ENCODE data around the gene EIF5B. TPM values are rescaled to one million over a fixed set of nuclear protein-coding genes. Genes with fewer than 3 reads are reported as not detected.

Gene EIF5B
- total RNA-seq, 1 experiment from 2014 or later: 49.0 TPM

DNA sequence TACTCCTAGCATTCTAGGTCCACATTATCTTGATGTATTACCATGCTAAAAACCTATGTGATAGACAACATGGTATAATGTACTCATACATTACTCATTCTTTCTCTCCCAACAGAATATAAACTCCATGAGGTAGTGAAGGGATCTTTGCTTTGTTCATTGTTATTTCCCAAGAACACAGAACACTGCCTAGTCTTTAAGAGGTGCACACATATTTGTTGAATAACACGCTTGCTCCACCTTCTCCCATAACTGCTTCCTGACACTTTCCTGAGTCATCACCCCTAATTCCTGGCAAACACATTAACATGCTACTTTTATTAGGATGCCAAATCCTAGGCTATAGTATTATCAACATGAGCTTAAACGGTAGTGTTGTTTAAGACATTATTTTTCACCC lies 111.4 kb downstream of the EIF5B start:
- BruUV-seq (replicated peaks): no TSS peak
- Histone ChIP-seq H3K36me3 (ENCODE audit: control insufficient read depth, insufficient read depth, low read length) (peaks cover 5% of the 10 kb centered on the region; the same call in 1 of the 2 replicates), H3K27ac (ENCODE audit: low read length) (no peak overlapping the region), H3K27me3 (ENCODE audit: control insufficient read depth, insufficient read depth, low read length) (no peaks in the 10 kb centered on the region), H3K4me1 (ENCODE audit: control insufficient read depth, insufficient read depth, low read length) (no peaks in the 10 kb centered on the region), H3K4me3 (ENCODE audit: low read depth in 2 of 2, low read length in 2 of 2) (no peak overlapping the region), H3K9me3 (ENCODE audit: control insufficient read depth, insufficient read depth, low read depth, low read length) (no peaks in the 10 kb centered on the region)
- TF ChIP-seq POLR2AphosphoS5 (IDR thresholded peaks at IDR 0.05; ENCODE audit: low read depth, low read length): no peak
- TF ChIP-seq CTCF (IDR thresholded peaks at IDR 0.05): no peak
- no peak for TF ChIP-seq SIN3A (IDR thresholded peaks at IDR 0.05; ENCODE audit: borderline replicate concordance, insufficient read depth, low read depth, low read length)
- TF ChIP-seq, protein P1, sequence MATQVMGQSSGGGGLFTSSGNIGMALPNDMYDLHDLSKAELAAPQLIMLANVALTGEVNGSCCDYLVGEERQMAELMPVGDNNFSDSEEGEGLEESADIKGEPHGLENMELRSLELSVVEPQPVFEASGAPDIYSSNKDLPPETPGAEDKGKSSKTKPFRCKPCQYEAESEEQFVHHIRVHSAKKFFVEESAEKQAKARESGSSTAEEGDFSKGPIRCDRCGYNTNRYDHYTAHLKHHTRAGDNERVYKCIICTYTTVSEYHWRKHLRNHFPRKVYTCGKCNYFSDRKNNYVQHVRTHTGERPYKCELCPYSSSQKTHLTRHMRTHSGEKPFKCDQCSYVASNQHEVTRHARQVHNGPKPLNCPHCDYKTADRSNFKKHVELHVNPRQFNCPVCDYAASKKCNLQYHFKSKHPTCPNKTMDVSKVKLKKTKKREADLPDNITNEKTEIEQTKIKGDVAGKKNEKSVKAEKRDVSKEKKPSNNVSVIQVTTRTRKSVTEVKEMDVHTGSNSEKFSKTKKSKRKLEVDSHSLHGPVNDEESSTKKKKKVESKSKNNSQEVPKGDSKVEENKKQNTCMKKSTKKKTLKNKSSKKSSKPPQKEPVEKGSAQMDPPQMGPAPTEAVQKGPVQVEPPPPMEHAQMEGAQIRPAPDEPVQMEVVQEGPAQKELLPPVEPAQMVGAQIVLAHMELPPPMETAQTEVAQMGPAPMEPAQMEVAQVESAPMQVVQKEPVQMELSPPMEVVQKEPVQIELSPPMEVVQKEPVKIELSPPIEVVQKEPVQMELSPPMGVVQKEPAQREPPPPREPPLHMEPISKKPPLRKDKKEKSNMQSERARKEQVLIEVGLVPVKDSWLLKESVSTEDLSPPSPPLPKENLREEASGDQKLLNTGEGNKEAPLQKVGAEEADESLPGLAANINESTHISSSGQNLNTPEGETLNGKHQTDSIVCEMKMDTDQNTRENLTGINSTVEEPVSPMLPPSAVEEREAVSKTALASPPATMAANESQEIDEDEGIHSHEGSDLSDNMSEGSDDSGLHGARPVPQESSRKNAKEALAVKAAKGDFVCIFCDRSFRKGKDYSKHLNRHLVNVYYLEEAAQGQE (IDR thresholded peaks at IDR 0.05; ENCODE audit: insufficient read depth in 1 of 2, low read depth in 2 of 2, low read length in 1 of 2): no peak
- TF ChIP-seq TCF7L2 (IDR thresholded peaks at IDR 0.05; ENCODE audit: low read depth, low read length): no peak
- intact Hi-C loops (cut with micrococcal nuclease; ENCODE audit: unreplicated experiment): no loop called here
- DNase-seq (ENCODE audit: low read depth, low spot score) (no peak), ATAC-seq (no peak)
- ChIA-PET CTCF (no interaction called here), POLR2A (no interaction called here)
- in situ Hi-C loops (cut with HindIII; ENCODE audit: low pct_unique_long_range_greater_than_20kb, low sequenced_read_pairs): no loop called here

DNA sequence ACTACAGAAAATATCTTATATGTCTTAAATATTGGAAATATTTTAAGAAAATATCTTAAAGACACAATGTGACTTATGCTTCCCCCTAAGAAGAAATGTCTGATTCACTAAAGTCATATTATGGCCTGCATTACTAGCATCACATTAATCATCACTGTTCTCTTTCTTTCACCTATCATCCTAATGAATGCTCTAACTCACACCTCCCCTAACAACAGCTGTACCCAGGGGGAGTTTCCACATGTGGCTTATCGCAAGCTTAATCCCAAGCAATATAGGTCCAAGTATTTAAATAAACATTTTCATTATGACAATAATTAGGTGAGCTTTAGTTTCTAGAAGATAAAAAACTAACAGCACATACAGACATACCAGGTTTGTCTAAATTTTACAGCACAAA lies 113.0 kb downstream of the EIF5B start:
- Histone ChIP-seq H3K36me3 (ENCODE audit: control insufficient read depth, insufficient read depth, low read length) (peaks cover 6% of the 10 kb centered on the region; the same call in 1 of the 2 replicates), H3K27ac (ENCODE audit: low read length) (no peak overlapping the region), H3K9me3 (ENCODE audit: control insufficient read depth, insufficient read depth, low read depth, low read length) (no peaks in the 10 kb centered on the region), H3K4me1 (ENCODE audit: control insufficient read depth, insufficient read depth, low read length) (peaks cover 6% of the 10 kb centered on the region; the same call in 1 of the 2 replicates), H3K27me3 (ENCODE audit: control insufficient read depth, insufficient read depth, low read length) (no peaks in the 10 kb centered on the region), H3K4me3 (ENCODE audit: low read depth in 2 of 2, low read length in 2 of 2) (no peak overlapping the region)
- in situ Hi-C loops (cut with HindIII; ENCODE audit: low pct_unique_long_range_greater_than_20kb, low sequenced_read_pairs): no loop called here
- BruUV-seq (replicated peaks): no TSS peak
- TF ChIP-seq, protein P1 (IDR thresholded peaks at IDR 0.05; ENCODE audit: insufficient read depth in 1 of 2, low read depth in 2 of 2, low read length in 1 of 2): no peak
- TF ChIP-seq SIN3A (IDR thresholded peaks at IDR 0.05; ENCODE audit: borderline replicate concordance, insufficient read depth, low read depth, low read length) (no peak), POLR2AphosphoS5 (IDR thresholded peaks at IDR 0.05; ENCODE audit: low read depth, low read length) (no peak), CTCF (IDR thresholded peaks at IDR 0.05) (no peak), TCF7L2 (IDR thresholded peaks at IDR 0.05; ENCODE audit: low read depth, low read length) (no peak)
- intact Hi-C loops (cut with micrococcal nuclease; ENCODE audit: unreplicated experiment): no loop called here
- ATAC-seq (no peak), DNase-seq (ENCODE audit: low read depth, low spot score) (no peak)
- ChIA-PET POLR2A (no interaction called here), CTCF (no interaction called here)

Other genes starting within 250 kb of the EIF5B start
- gene C2orf15, start 195.7 kb upstream of the EIF5B start, total RNA-seq (2021; ENCODE audit: unreplicated experiment): 1.5 TPM
- 7.5 TPM for gene TSGA10, start 182.4 kb upstream of the EIF5B start, total RNA-seq (2021; ENCODE audit: unreplicated experiment)
- 9.0 TPM for gene LIPT1, start 182.4 kb upstream of the EIF5B start, total RNA-seq (2021; ENCODE audit: unreplicated experiment)
- gene MITD1, start 156.3 kb upstream of the EIF5B start, total RNA-seq (2021; ENCODE audit: unreplicated experiment): 36.0 TPM
- gene MRPL30, start 156.2 kb upstream of the EIF5B start, total RNA-seq (2021; ENCODE audit: unreplicated experiment): 25.6 TPM
- gene LYG2, start 81.7 kb upstream of the EIF5B start, total RNA-seq (2021; ENCODE audit: unreplicated experiment): not detected
- 0.23 TPM for gene LYG1, start 36.2 kb upstream of the EIF5B start, total RNA-seq (2021; ENCODE audit: unreplicated experiment)
- gene TXNDC9, start 1.1 kb upstream of the EIF5B start, total RNA-seq (2021; ENCODE audit: unreplicated experiment): 47.0 TPM
- gene REV1, start 152.6 kb downstream of the EIF5B start, total RNA-seq (2021; ENCODE audit: unreplicated experiment): 35.0 TPM

All from Panc1 (cell line).